ENCODE measurements around the gene MAP3K7.

MAP3K7 gene

GRCh38 chr6:90495216-90495817 is 91.6 kb downstream of the MAP3K7 start:
- TF ChIP-seq CTCF (IDR thresholded peaks at IDR 0.05; ENCODE audit: insufficient read depth, low read depth, low read length, missing control alignments): no peak
- no peak overlapping the region for H3K4me3 ChIP-seq (ENCODE audit: low read length)
- no peak for DNase-seq (ENCODE audit: low read depth)

GRCh38 chr6:90494067-90494780 is 92.6 kb downstream of the MAP3K7 start:
- DNase-seq (ENCODE audit: low read depth): no peak
- H3K4me3 ChIP-seq (ENCODE audit: low read length): no peak overlapping the region
- TF ChIP-seq CTCF (IDR thresholded peaks at IDR 0.05; ENCODE audit: insufficient read depth, low read depth, low read length, missing control alignments): no peak

DNA sequence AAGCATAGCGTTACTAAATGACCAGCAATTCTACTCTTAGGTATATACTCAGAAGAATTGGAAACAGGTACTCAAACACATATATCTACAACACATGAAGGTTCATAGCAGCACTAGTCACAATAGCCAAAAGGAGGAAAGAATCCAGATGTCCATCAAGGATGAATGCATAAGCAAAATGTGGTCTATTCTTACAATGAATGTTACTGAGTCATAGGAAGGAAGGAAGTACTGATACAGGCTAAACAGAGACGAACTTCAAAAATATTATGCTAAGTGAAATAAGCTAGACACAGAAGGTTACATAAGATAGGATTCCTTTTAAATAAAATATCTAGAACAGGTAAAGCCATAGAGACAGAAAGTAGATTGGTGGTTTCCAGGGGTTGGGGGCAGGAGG is 93.5 kb downstream of the MAP3K7 start:
- H3K4me3 ChIP-seq (ENCODE audit: low read length): no peak overlapping the region
- TF ChIP-seq CTCF (IDR thresholded peaks at IDR 0.05; ENCODE audit: insufficient read depth, low read depth, low read length, missing control alignments): no peak
- DNase-seq (ENCODE audit: low read depth): peak; percentile 54

GRCh38 chr6:90492798-90493197 is 94.1 kb downstream of the MAP3K7 start:
- H3K4me3 ChIP-seq (ENCODE audit: low read length): no peak overlapping the region
- no peak for TF ChIP-seq CTCF (IDR thresholded peaks at IDR 0.05; ENCODE audit: insufficient read depth, low read depth, low read length, missing control alignments)
- DNase-seq (ENCODE audit: low read depth): no peak

DNA sequence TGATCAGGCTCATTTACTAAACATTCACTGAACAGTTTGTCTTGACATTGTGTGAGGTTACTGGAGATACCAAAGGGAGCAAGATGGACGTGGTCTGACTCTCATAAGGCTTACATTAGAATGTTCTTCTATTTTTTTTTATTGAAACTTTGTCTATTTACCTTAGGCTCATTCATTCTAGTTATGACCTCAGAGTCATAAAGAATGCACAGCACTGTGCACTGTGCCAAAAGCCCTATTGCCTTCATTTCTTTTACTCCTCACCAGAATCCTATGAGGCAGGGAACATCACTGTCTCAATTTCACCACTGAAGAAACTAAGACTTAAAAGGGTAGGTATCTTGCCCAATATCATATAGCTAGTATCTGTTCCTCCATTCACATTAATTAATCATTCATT is 94.5 kb downstream of the MAP3K7 start:
- no peak overlapping the region for H3K4me3 ChIP-seq (ENCODE audit: low read length)
- no peak for DNase-seq (ENCODE audit: low read depth)
- no peak for TF ChIP-seq CTCF (IDR thresholded peaks at IDR 0.05; ENCODE audit: insufficient read depth, low read depth, low read length, missing control alignments)

- DNase-seq (ENCODE audit: low read depth): no peak
- TF ChIP-seq CTCF (IDR thresholded peaks at IDR 0.05; ENCODE audit: insufficient read depth, low read depth, low read length, missing control alignments): no peak
- no peak overlapping the region for H3K4me3 ChIP-seq (ENCODE audit: low read length)
Measured at GRCh38 chr6:90490030-90490716, 96.7 kb downstream of the MAP3K7 start.
